H1 (cell line): Measurements from ENCODE around the gene RMND1. TPM values are rescaled to one million over a fixed set of nuclear protein-coding genes. Genes with fewer than 3 reads are reported as not detected.

ENCODE experiments used
- CTCF ChIA-PET: fragments of 300-600 bp; sonication (Branson Sonifier 250); formaldehyde crosslinking; loops from one replicate; lab custom pipeline; 2021; ENCODE audit not compliant: partially characterized antibody; lab: Charles Lee
- POLR2A ChIA-PET: fragments of 300-600 bp; sonication (Branson Sonifier 250); formaldehyde crosslinking; loops from one replicate; lab custom pipeline; 2021; ENCODE audit warnings: inconsistent platforms; ENCODE audit not compliant: partially characterized antibody; lab: Charles Lee
- DNase-seq, 2 experiments: peaks; one replicate each; pipeline versions ENCODE4 v3.0.0 to v3.0.0-alpha.2; 2010 to 2022; ENCODE audit warnings: low spot score in 2 of 2, low read depth in 1 of 2, mixed read lengths in 1 of 2
- FAIRE-seq: peaks from 2 replicates; lab custom pipeline; 2011; peaks lifted over from hg19 to GRCh38; lab: Jason Lieb, UNC
- H2AFZ ChIP-seq: 2 replicates; pipeline ENCODE4 v1.8.1; 2012; ENCODE audit warnings: low read length, inconsistent platforms
- H2AK5ac ChIP-seq: 2 replicates; pipeline ENCODE4 v1.6.1; 2013; ENCODE audit warnings: low read depth, low read length
- H2BK120ac ChIP-seq: replicated peaks from 2 replicates; pipeline ENCODE3; 2013; ENCODE audit warnings: low read depth, low read length, inconsistent platforms
- H2BK12ac ChIP-seq: 2 replicates; pipeline ENCODE4 v1.6.1; 2013; ENCODE audit warnings: low read depth, low read length
- H2BK15ac ChIP-seq: 2 replicates; pipeline ENCODE4 v1.6.1; 2013; ENCODE audit warnings: low read length
- H2BK20ac ChIP-seq: 2 replicates; pipeline ENCODE4 v1.6.1; 2013; ENCODE audit warnings: low read length
- H2BK5ac ChIP-seq: 2 replicates; pipeline ENCODE4 v1.6.1; 2013; ENCODE audit warnings: low read depth, low read length
- H3K14ac ChIP-seq: 2 replicates; pipeline ENCODE4 v1.6.1; 2013; ENCODE audit warnings: inconsistent platforms; ENCODE audit not compliant: insufficient read length
- H3K18ac ChIP-seq: 2 replicates; pipeline ENCODE4 v1.6.1; 2013; ENCODE audit warnings: low read length; ENCODE audit errors: extremely low read depth
- H3K23ac ChIP-seq: 2 replicates; pipeline ENCODE4 v1.6.1; 2013; ENCODE audit warnings: inconsistent platforms; ENCODE audit not compliant: insufficient read length
- H3K23me2 ChIP-seq: 2 replicates; pipeline ENCODE4 v1.6.1; 2013; ENCODE audit warnings: low read depth, low read length
- H3K27ac ChIP-seq: 2 replicates; pipeline ENCODE4 v1.6.1; 2011; ENCODE audit warnings: low read depth, low read length, inconsistent platforms
- H3K27me3 ChIP-seq, 4 experiments: replicated peaks in 1 of 4; 1 replicate in 1 of 4; 2 replicates in 3 of 4; pipeline versions ENCODE4 v1.6.1 to v1.8.1; 2011 to 2013; ENCODE audit warnings: low read length in 3 of 4, mild to moderate bottlenecking in 3 of 4, inconsistent platforms in 2 of 4, mixed read lengths in 2 of 4, moderate library complexity in 1 of 4; ENCODE audit not compliant: control insufficient read depth in 3 of 4, insufficient read depth in 3 of 4; ENCODE audit errors: extremely low read depth in 1 of 4
- H3K36me3 ChIP-seq, 4 experiments: 2 replicates each; pipeline versions ENCODE4 v1.6.1 to v1.8.1; 2011 to 2013; ENCODE audit warnings: mild to moderate bottlenecking in 4 of 4, low read length in 3 of 4, moderate library complexity in 2 of 4, control low read depth in 1 of 4, inconsistent platforms in 1 of 4; ENCODE audit not compliant: insufficient read depth in 4 of 4, control insufficient read depth in 2 of 4
- H3K4ac ChIP-seq: replicated peaks from 2 replicates; pipeline ENCODE3; 2013; ENCODE audit warnings: low read length, low read depth, mixed read lengths, inconsistent platforms; ENCODE audit not compliant: insufficient read length
- H3K4me1 ChIP-seq, 4 experiments: replicated peaks in 1 of 4; 1 replicate in 1 of 4; 2 replicates in 3 of 4; pipeline versions ENCODE4 v1.6.1 to v1.8.1; 2011 to 2013; ENCODE audit warnings: low read length in 3 of 4, inconsistent platforms in 2 of 4, mixed read lengths in 1 of 4; ENCODE audit not compliant: insufficient read depth in 4 of 4, control insufficient read depth in 3 of 4
- H3K4me2 ChIP-seq, 2 experiments: 2 replicates each; pipeline versions ENCODE4 v1.6.1 to v1.8.1; 2011 to 2013; ENCODE audit warnings: low read depth in 2 of 2, low read length in 2 of 2, control low read depth in 1 of 2, inconsistent platforms in 1 of 2, mild to moderate bottlenecking in 1 of 2; ENCODE audit not compliant: insufficient read depth in 1 of 2
- H3K4me3 ChIP-seq, 4 experiments: fragments of 200-600, 300-600 bp in 1 of 4; sonication (generic), shearing (Covaris generic), sonication (Bioruptor Twin) in 1 of 4; 2 replicates each; pipeline versions ENCODE4 v1.5.1 to v1.8.1; 2011 to 2016; ENCODE audit warnings: low read length in 4 of 4, low read depth in 3 of 4, control low read depth in 2 of 4, inconsistent platforms in 2 of 4, mild to moderate bottlenecking in 2 of 4, mixed read lengths in 1 of 4, moderate library complexity in 1 of 4; ENCODE audit not compliant: insufficient read depth in 2 of 4; ENCODE audit errors: extremely low read depth in 1 of 4
- H3K56ac ChIP-seq: replicated peaks from 2 replicates; pipeline ENCODE3; 2013; ENCODE audit warnings: low read depth, mild to moderate bottlenecking, mixed read lengths, low read length, inconsistent platforms; ENCODE audit not compliant: insufficient read length
- H3K79me1 ChIP-seq: 2 replicates; pipeline ENCODE4 v1.6.1; 2013; ENCODE audit warnings: low read depth, low read length, control low read depth
- H3K79me2 ChIP-seq, 2 experiments: 2 replicates each; pipeline versions ENCODE4 v1.6.1 to v1.8.1; 2012 to 2013; ENCODE audit warnings: low read length in 2 of 2, mild to moderate bottlenecking in 2 of 2, inconsistent platforms in 1 of 2; ENCODE audit not compliant: insufficient read depth in 2 of 2, control insufficient read depth in 1 of 2
- H3K9ac ChIP-seq, 4 experiments: replicated peaks in 1 of 4; 1 replicate in 1 of 4; 2 replicates in 3 of 4; pipeline versions ENCODE4 v1.6.1 to v1.8.1; 2011 to 2013; ENCODE audit warnings: low read depth in 3 of 4, low read length in 3 of 4, control low read depth in 2 of 4, mild to moderate bottlenecking in 2 of 4, moderate library complexity in 2 of 4, inconsistent platforms in 1 of 4; ENCODE audit errors: extremely low read depth in 1 of 4
- H3K9me3 ChIP-seq, 2 experiments: 2 replicates each; pipeline versions ENCODE4 v1.6.1 to v1.8.1; 2012 to 2013; ENCODE audit warnings: mild to moderate bottlenecking in 2 of 2, moderate library complexity in 2 of 2, control low read depth in 1 of 2, inconsistent platforms in 1 of 2, low read depth in 1 of 2, low read length in 1 of 2, mixed read lengths in 1 of 2; ENCODE audit not compliant: insufficient read depth in 2 of 2
- H4K20me1 ChIP-seq, 2 experiments: replicated peaks in 1 of 2; 2 replicates each; pipeline versions ENCODE3 to v1.8.1; 2011 to 2013; ENCODE audit warnings: inconsistent platforms in 2 of 2, low read length in 2 of 2, mild to moderate bottlenecking in 1 of 2; ENCODE audit not compliant: insufficient read depth in 2 of 2, control insufficient read depth in 1 of 2
- H4K5ac ChIP-seq: 2 replicates; pipeline ENCODE4 v1.6.1; 2013; ENCODE audit warnings: low read length, low read depth, mixed read lengths, inconsistent platforms; ENCODE audit not compliant: insufficient read length
- H4K8ac ChIP-seq: 2 replicates; pipeline ENCODE4 v1.8.0; 2013; ENCODE audit warnings: mild to moderate bottlenecking, moderate library complexity, low read length, inconsistent platforms; ENCODE audit not compliant: insufficient read depth; ENCODE audit errors: extremely low read depth
- H4K91ac ChIP-seq: replicated peaks from 2 replicates; pipeline ENCODE3; 2013; ENCODE audit warnings: low read length, mixed read lengths, inconsistent platforms; ENCODE audit not compliant: insufficient read length
- ATF3 ChIP-seq: IDR thresholded peaks from 2 replicates; pipeline ENCODE4 v1.6.1; 2011; ENCODE audit warnings: low read depth, mild to moderate bottlenecking, low read length; ENCODE audit not compliant: insufficient read depth
- CEBPB ChIP-seq: IDR thresholded peaks from 2 replicates; pipeline ENCODE4 v1.6.1; 2012; ENCODE audit warnings: low read depth, low read length
- CTBP2 ChIP-seq: IDR thresholded peaks from 2 replicates; pipeline ENCODE4 v1.7.0; 2011; ENCODE audit warnings: borderline replicate concordance, mild to moderate bottlenecking, moderate library complexity, mixed read lengths, low read length; ENCODE audit not compliant: insufficient read depth, insufficient read length
- EP300 ChIP-seq, 2 experiments: IDR thresholded peaks; 1 replicate in 1 of 2; 2 replicates in 1 of 2; pipeline ENCODE4 v1.6.1; 2011 to 2012; ENCODE audit warnings: low read depth in 2 of 2, low read length in 2 of 2, mild to moderate bottlenecking in 2 of 2, borderline replicate concordance in 1 of 2, inconsistent platforms in 1 of 2, moderate library complexity in 1 of 2
- GABPA ChIP-seq: IDR thresholded peaks from 2 replicates; pipeline ENCODE4 v1.6.1; 2011; ENCODE audit warnings: mild to moderate bottlenecking, low read length, moderate library complexity, borderline replicate concordance; ENCODE audit not compliant: insufficient read depth
- KDM1A ChIP-seq: fragments of 200-600, 300-600 bp; sonication (generic); IDR thresholded peaks from 2 replicates; pipeline ENCODE4 v1.7.1; 2016; ENCODE audit warnings: mild to moderate bottlenecking, low read length, borderline replicate concordance
- KDM5A ChIP-seq: fragments of 200-600 bp; IDR thresholded peaks from 2 replicates; pipeline ENCODE4 v1.7.1; 2012; ENCODE audit warnings: mild to moderate bottlenecking, low read length, inconsistent platforms, mixed read lengths
- POLR2AphosphoS5 ChIP-seq: IDR thresholded peaks from 2 replicates; pipeline ENCODE4 v1.6.1; 2011; ENCODE audit warnings: low read depth, low read length
- RFX5 ChIP-seq: IDR thresholded peaks from 2 replicates; pipeline ENCODE4 v1.6.1; 2011; ENCODE audit warnings: low read depth, low read length, improper control_type of control experiment, borderline replicate concordance
- RXRA ChIP-seq: IDR thresholded peaks from 2 replicates; pipeline ENCODE4 v1.6.1; 2011; ENCODE audit warnings: low read depth, mild to moderate bottlenecking, low read length, moderate library complexity; ENCODE audit not compliant: insufficient read depth
- SP2 ChIP-seq: IDR thresholded peaks from 2 replicates; pipeline ENCODE4 v1.6.1; 2012; ENCODE audit warnings: mild to moderate bottlenecking, low read length, inconsistent platforms
- TAF1 ChIP-seq: IDR thresholded peaks from 2 replicates; pipeline ENCODE4 v1.6.1; 2011; ENCODE audit warnings: mild to moderate bottlenecking, low read depth, low read length
- TBP ChIP-seq: IDR thresholded peaks from 2 replicates; pipeline ENCODE4 v1.6.1; 2011; ENCODE audit warnings: low read depth, low read length, improper control_type of control experiment
- TEAD4 ChIP-seq: IDR thresholded peaks from 2 replicates; pipeline ENCODE4 v1.6.1; 2012; ENCODE audit warnings: low read depth, low read length, inconsistent platforms, mixed read lengths
- YY1 ChIP-seq: IDR thresholded peaks from 2 replicates; pipeline ENCODE4 v1.6.1; 2011; ENCODE audit warnings: low read depth, mild to moderate bottlenecking, low read length
- WGBS, 2 experiments: shearing (Covaris generic) in 1 of 2; methylation state at CpG; one replicate each; pipeline versions ENCODE4 v1.1.6 to v1.1.7; 2013 to 2015; ENCODE audit warnings: low lambda C conversion rate in 2 of 2, mixed read lengths in 2 of 2, inconsistent platforms in 1 of 2, low coverage in 1 of 2, missing lambda C conversion rate in 1 of 2; ENCODE audit not compliant: insufficient replicate concordance in 2 of 2, insufficient coverage in 1 of 2, insufficient read length in 1 of 2; ENCODE audit errors: extremely low coverage in 1 of 2, missing lambda C conversion rate in 1 of 2; 5-methylcytosine and 5-hydroxymethylcytosine counted together
- polyA plus RNA-seq, 7 experiments: library from polyadenylated mRNA; depleted of rRNA in 3 of 7; stranded (reverse) in 5 of 7; unstranded in 2 of 7; fragments of >200 nt in 5 of 7; fragments of 200-250 nt in 2 of 7; gene quantifications; 1 replicate in 5 of 7; 2 replicates in 1 of 7; 4 replicates in 1 of 7; pipeline versions ENCODE4 v1.2.1 to v1.2.3, GENCODE V29; 2011 to 2013; ENCODE audit warnings: missing spikeins in 2 of 7, mixed read lengths in 2 of 7
- total RNA-seq: library from RNA; stranded (reverse); fragmentation: NEBNext Ultra II Directional; extraction: Animal tissue kit (Norgen Biotek cat#: 25700); gene quantifications from 2 replicates; pipeline ENCODE4 v1.2.1, GENCODE V29; 2021

Gene RMND1
- total and polyA plus RNA-seq, 2 of the 8 experiments (the other 6 are each of a cell fraction or from before 2014, with no cell fraction given), result 7.3 to 21.9 TPM

GRCh38 chr6:151482290-151482689, 30.4 kb upstream of the RMND1 start:
- CTCF ChIA-PET, result interaction anchor here (0.6 kb wide), 1 partner anchor 11 kb away, joined by 3 read pairs; no protein-coding TSS in a partner anchor
- no peak overlapping the region for H3K27ac ChIP-seq
- TF ChIP-seq TAF1 (no peak), RFX5 (no peak), POLR2AphosphoS5 (no peak), KDM1A (no peak), EP300 (IDR thresholded peaks at IDR 0.05; ENCODE audit: borderline replicate concordance in 1 of 2, low read depth in 2 of 2, low read length in 2 of 2) (no peak), SP2 (no peak), GABPA (no peak), KDM5A (no peak), YY1 (no peak), ATF3 (no peak), RXRA (no peak), CEBPB (no peak), TBP (no peak), CTBP2 (no peak), TEAD4 (no peak)

More at GRCh38 chr6:151482290-151482689, 30.4 kb upstream of the RMND1 start:
- Histone ChIP-seq H3K56ac (no peak overlapping the region), H2BK20ac (no peak overlapping the region), H4K20me1 (no peaks in the 10 kb centered on the region), H3K4me1 (no peaks in the 10 kb centered on the region), H3K79me1 (no peaks in the 10 kb centered on the region), H3K27me3 (no peaks in the 10 kb centered on the region), H2AFZ (no peak overlapping the region), H3K4ac (no peak overlapping the region), H2BK12ac (no peak overlapping the region), H3K23me2 (no peaks in the 10 kb centered on the region), H3K9me3 (no peaks in the 10 kb centered on the region), H3K18ac (no peak overlapping the region), H2BK5ac (no peak overlapping the region), H3K4me3 (no peak overlapping the region), H3K79me2 (no peaks in the 10 kb centered on the region), H3K4me2 (no peak overlapping the region), H3K36me3 (no peaks in the 10 kb centered on the region), H2BK120ac (no peak overlapping the region), H3K14ac (no peak overlapping the region), H3K23ac (no peak overlapping the region), H3K9ac (no peak overlapping the region), H2BK15ac (no peak overlapping the region), H4K5ac (no peak overlapping the region), H4K91ac (no peak overlapping the region), H4K8ac (no peak overlapping the region), H2AK5ac (no peak overlapping the region)
- POLR2A ChIA-PET, result no interaction called here
- FAIRE-seq (no peak), DNase-seq (no peak)
- WGBS, 2 experiments, result 75% methylated on average over 5 of the region's 5 CpGs; no CpG with 5 or more reads in 1 of the 2 experiments
